OCI-LY1 (cell line): ENCODE measurements around the gene DLGAP4.

Experiments used
- CTCF ChIP-seq: fragments of 200-600 bp; sonication (generic), shearing (Covaris generic); IDR thresholded peaks from 2 replicates; pipeline ENCODE4 v1.5.1; 2017; ENCODE audit warnings: mild to moderate bottlenecking, antibody characterized with exemption, low read length, moderate library complexity, mixed read lengths
- EZH2 ChIP-seq: fragments of 200-600 bp; sonication (generic), shearing (Covaris generic); IDR thresholded peaks from 2 replicates; pipeline ENCODE4 v1.8.0; 2017; ENCODE audit warnings: borderline replicate concordance, mixed run types, mild to moderate bottlenecking, antibody characterized with exemption, low read length, moderate library complexity, mixed read lengths

GRCh38 chr20:36538026-36538722 lies 232.0 kb downstream of the DLGAP4 start:
- TF ChIP-seq CTCF (no peak), EZH2 (no peak)
